Muscle of leg (tissue), 11 donors: Measurements from ENCODE around the gene BNC2. TPM values are rescaled to one million over a fixed set of nuclear protein-coding genes. Genes with fewer than 3 reads are reported as not detected.

Source experiments
- DNase-seq: peaks from one replicate; pipeline ENCODE4 v3.0.0; 2013
- H3K27ac ChIP-seq: one replicate; pipeline ENCODE4 v1.5.1; 2013; ENCODE audit warnings: mild to moderate bottlenecking, low read length, control low read depth
- H3K27me3 ChIP-seq: one replicate; pipeline ENCODE4 v1.6.1; 2013; ENCODE audit warnings: low read length; ENCODE audit not compliant: control insufficient read depth, insufficient read depth
- H3K36me3 ChIP-seq: one replicate; pipeline ENCODE4 v1.6.1; 2013; ENCODE audit warnings: low read length; ENCODE audit not compliant: control insufficient read depth, insufficient read depth
- H3K4me1 ChIP-seq: one replicate; pipeline ENCODE4 v1.6.1; 2013; ENCODE audit warnings: low read length; ENCODE audit not compliant: control insufficient read depth, insufficient read depth
- H3K4me3 ChIP-seq: one replicate; pipeline ENCODE4 v1.5.1; 2013; ENCODE audit warnings: low read length, control low read depth
- H3K9me3 ChIP-seq: replicated peaks from 2 replicates; pipeline ENCODE4 v1.6.1; 2013; ENCODE audit warnings: low read depth, low read length; ENCODE audit not compliant: control insufficient read depth
- WGBS: methylation state at CpG from one replicate; pipeline ENCODE4 v1.1.5; 2013; ENCODE audit warnings: missing lambda C conversion rate; ENCODE audit not compliant: insufficient coverage; 5-methylcytosine and 5-hydroxymethylcytosine counted together
- polyA plus RNA-seq, 8 donors: library from polyadenylated mRNA; unstranded; fragments of 120-200 nt; gene quantifications; one replicate each; pipeline versions ENCODE4 v1.2.1 to v1.2.3, GENCODE V29; 2013; ENCODE audit warnings: inconsistent platforms in 1 of 8, low replicate concordance in 1 of 8; ENCODE audit not compliant: insufficient read length in 8 of 8, insufficient read depth in 1 of 8
- total RNA-seq: library from RNA; stranded (reverse); fragments of 120-200 nt; gene quantifications from one replicate; pipeline ENCODE4 v1.2.4, GENCODE V29; 2013

BNC2 gene
- total and polyA plus RNA-seq, 9 donors, result 4.7 to 24.0 (median 7.6) TPM

GRCh38 chr9:16458696-16459420 lies 411.6 kb downstream of the BNC2 start:
- H3K9me3 ChIP-seq, result no peaks in the 10 kb centered on the region
- no peaks in the 10 kb centered on the region for H3K27me3 ChIP-seq
- H3K4me1 ChIP-seq, result peaks cover 11% of the 10 kb centered on the region
- H3K4me3 ChIP-seq, result no peak overlapping the region
- H3K36me3 ChIP-seq, result no peaks in the 10 kb centered on the region
- DNase-seq, result peak; percentile 64
- peak overlapping the region; percentile 4 for H3K27ac ChIP-seq
- 100% methylated on average over 1 of the region's 6 CpGs for WGBS

GRCh38 chr9:16455842-16456241 lies 414.6 kb downstream of the BNC2 start:
- H3K4me3 ChIP-seq, result no peak overlapping the region
- no peaks in the 10 kb centered on the region for H3K27me3 ChIP-seq
- peaks cover 6% of the 10 kb centered on the region for H3K4me1 ChIP-seq
- H3K36me3 ChIP-seq, result no peaks in the 10 kb centered on the region
- H3K9me3 ChIP-seq, result no peaks in the 10 kb centered on the region
- H3K27ac ChIP-seq, result no peak overlapping the region
- DNase-seq, result no peak

GRCh38 chr9:16453390-16453789 lies 417.1 kb downstream of the BNC2 start:
- Histone ChIP-seq H3K27ac (no peak overlapping the region), H3K9me3 (no peaks in the 10 kb centered on the region), H3K4me3 (no peak overlapping the region), H3K4me1 (no peaks in the 10 kb centered on the region), H3K36me3 (no peaks in the 10 kb centered on the region), H3K27me3 (no peaks in the 10 kb centered on the region)
- WGBS, result 54% methylated on average over 2 of the region's 3 CpGs
- no peak for DNase-seq

- no peaks in the 10 kb centered on the region for H3K4me1 ChIP-seq
- no peaks in the 10 kb centered on the region for H3K9me3 ChIP-seq
- no peaks in the 10 kb centered on the region for H3K36me3 ChIP-seq
- no peaks in the 10 kb centered on the region for H3K27me3 ChIP-seq
- H3K27ac ChIP-seq, result no peak overlapping the region
- 53% methylated on average over 2 of the region's 3 CpGs for WGBS
- no peak for DNase-seq
- no peak overlapping the region for H3K4me3 ChIP-seq
Measured at GRCh38 chr9:16450578-16450977, 419.9 kb downstream of the BNC2 start.

GRCh38 chr9:16450043-16450442 lies 420.4 kb downstream of the BNC2 start:
- Histone ChIP-seq H3K27ac (no peak overlapping the region), H3K36me3 (no peaks in the 10 kb centered on the region), H3K27me3 (no peaks in the 10 kb centered on the region), H3K4me1 (no peaks in the 10 kb centered on the region), H3K9me3 (no peaks in the 10 kb centered on the region), H3K4me3 (no peak overlapping the region)
- DNase-seq, result no peak

GRCh38 chr9:16449076-16449730 lies 421.3 kb downstream of the BNC2 start:
- no peak for DNase-seq
- no peaks in the 10 kb centered on the region for H3K36me3 ChIP-seq
- no peaks in the 10 kb centered on the region for H3K27me3 ChIP-seq
- H3K27ac ChIP-seq, result no peak overlapping the region
- no peaks in the 10 kb centered on the region for H3K4me1 ChIP-seq
- H3K4me3 ChIP-seq, result no peak overlapping the region
- no peaks in the 10 kb centered on the region for H3K9me3 ChIP-seq
- WGBS, result 72% methylated on average over 6 of the region's 10 CpGs

- H3K4me3 ChIP-seq, result no peak overlapping the region
- H3K9me3 ChIP-seq, result no peaks in the 10 kb centered on the region
- DNase-seq, result no peak
- H3K36me3 ChIP-seq, result no peaks in the 10 kb centered on the region
- no peaks in the 10 kb centered on the region for H3K4me1 ChIP-seq
- H3K27ac ChIP-seq, result no peak overlapping the region
- H3K27me3 ChIP-seq, result no peaks in the 10 kb centered on the region
- 20% methylated on average over 1 of the region's 3 CpGs for WGBS
Measured at GRCh38 chr9:16447946-16448345, 422.5 kb downstream of the BNC2 start.

GRCh38 chr9:16446636-16447035 lies 423.8 kb downstream of the BNC2 start:
- Histone ChIP-seq H3K27ac (no peak overlapping the region), H3K27me3 (no peaks in the 10 kb centered on the region), H3K4me1 (no peaks in the 10 kb centered on the region), H3K9me3 (no peaks in the 10 kb centered on the region), H3K36me3 (no peaks in the 10 kb centered on the region), H3K4me3 (no peak overlapping the region)
- WGBS, result no CpG with 5 or more reads among the region's 2 CpGs
- DNase-seq, result no peak

- Histone ChIP-seq H3K27me3 (no peaks in the 10 kb centered on the region), H3K27ac (no peak overlapping the region), H3K9me3 (no peaks in the 10 kb centered on the region), H3K36me3 (no peaks in the 10 kb centered on the region), H3K4me3 (no peak overlapping the region), H3K4me1 (no peaks in the 10 kb centered on the region)
- WGBS, result no CpG with 5 or more reads among the region's 7 CpGs
- no peak for DNase-seq
Measured at GRCh38 chr9:16445141-16445920, 425.1 kb downstream of the BNC2 start.

GRCh38 chr9:16442622-16443021 lies 427.8 kb downstream of the BNC2 start:
- 43% methylated on average over 4 of the region's 8 CpGs for WGBS
- no peak for DNase-seq
- H3K27ac ChIP-seq, result no peak overlapping the region
- no peaks in the 10 kb centered on the region for H3K27me3 ChIP-seq
- H3K9me3 ChIP-seq, result no peaks in the 10 kb centered on the region
- H3K4me3 ChIP-seq, result no peak overlapping the region
- H3K36me3 ChIP-seq, result no peaks in the 10 kb centered on the region
- H3K4me1 ChIP-seq, result no peaks in the 10 kb centered on the region
